B cell (primary cell): ENCODE results near the gene WBP2. TPM values are rescaled to one million over a fixed set of nuclear protein-coding genes. Genes with fewer than 3 reads are reported as not detected.

Experiments
- ATAC-seq: fragments of 200-7000 bp; cut with Tn5 transposase; one replicate; pipeline ENCODE4 v1.10.0; 2021; ENCODE audit warnings: low read depth, mild to moderate bottlenecking, moderate number of reproducible peaks, moderate library complexity
- CTCF ChIA-PET: fragments of 350-600 bp; sonication (Branson Sonifier 250); formaldehyde crosslinking; loops from one replicate; lab custom pipeline; 2021; ENCODE audit warnings: antibody characterized with exemption, inconsistent platforms; lab: Charles Lee
- POLR2A ChIA-PET: fragments of 350-600 bp; sonication (Branson Sonifier 250); formaldehyde crosslinking; loops from one replicate; lab custom pipeline; 2021; ENCODE audit warnings: antibody characterized with exemption; lab: Charles Lee
- DNase-seq: peaks from one replicate; pipeline ENCODE4 v3.0.0; 2013
- H2AFZ ChIP-seq: 2 replicates; pipeline ENCODE4 v1.6.1; 2012; ENCODE audit warnings: mild to moderate bottlenecking, low read depth, low read length; ENCODE audit not compliant: insufficient read depth, poor library complexity, severe bottlenecking
- H3K27ac ChIP-seq, 2 donors: 1 replicate in 1 of 2; 2 replicates in 1 of 2; pipeline ENCODE4 v1.5.1; 2012 to 2013; ENCODE audit warnings: low read length in 2 of 2, mild to moderate bottlenecking in 2 of 2, moderate library complexity in 1 of 2
- H3K27me3 ChIP-seq, 4 experiments: fragments of 200-600 bp in 1 of 4; sonication (generic) in 1 of 4; replicated peaks in 1 of 4; 1 replicate in 2 of 4; 2 replicates in 2 of 4; pipeline versions ENCODE4 v1.6.1 to v1.7.0; 2013 to 2016; ENCODE audit warnings: low read length in 3 of 4, mild to moderate bottlenecking in 2 of 4, mixed read lengths in 1 of 4, moderate library complexity in 1 of 4; ENCODE audit not compliant: insufficient read depth in 4 of 4, control insufficient read depth in 3 of 4; ENCODE audit errors: control extremely low read depth in 1 of 4
- H3K36me3 ChIP-seq, 2 experiments: replicated peaks in 1 of 2; 1 replicate in 1 of 2; 2 replicates in 1 of 2; pipeline versions ENCODE4 v1.6.1 to v1.7.1; 2013; ENCODE audit warnings: low read length in 1 of 2; ENCODE audit not compliant: insufficient read depth in 2 of 2, control insufficient read depth in 1 of 2; ENCODE audit errors: control extremely low read depth in 1 of 2, extremely low read depth in 1 of 2
- H3K4me1 ChIP-seq, 2 donors: fragments of 200-600 bp in 1 of 2; sonication (generic) in 1 of 2; 1 replicate in 1 of 2; 2 replicates in 1 of 2; pipeline versions ENCODE4 v1.5.1 to v1.6.1; 2013 to 2017; ENCODE audit warnings: low read length in 2 of 2; ENCODE audit not compliant: control insufficient read depth in 2 of 2, insufficient read depth in 2 of 2
- H3K4me2 ChIP-seq: replicated peaks from 2 replicates; pipeline ENCODE3; 2012; ENCODE audit warnings: mild to moderate bottlenecking, low read depth, low read length; ENCODE audit not compliant: poor library complexity, severe bottlenecking
- H3K4me3 ChIP-seq, 5 experiments: fragments of 200-600 bp in 1 of 5; sonication (generic) in 1 of 5; 1 replicate in 3 of 5; 2 replicates in 2 of 5; pipeline versions ENCODE4 v1.5.1 to v1.7.0; 2011 to 2016; ENCODE audit warnings: low read length in 4 of 5, mild to moderate bottlenecking in 4 of 5, low read depth in 2 of 5, control low read depth in 1 of 5, moderate library complexity in 1 of 5; ENCODE audit not compliant: insufficient read depth in 1 of 5; ENCODE audit errors: control extremely low read depth in 1 of 5, extremely low read depth in 1 of 5
- H3K79me2 ChIP-seq: fragments of 200-600 bp; sonication (generic); one replicate; pipeline ENCODE4 v1.6.0; 2016; ENCODE audit warnings: low read length; ENCODE audit not compliant: control insufficient read depth, insufficient read depth
- H3K9ac ChIP-seq: fragments of 200-600 bp; sonication (generic); 2 replicates; pipeline ENCODE4 v1.6.1; 2017; ENCODE audit warnings: mild to moderate bottlenecking, low read length, moderate library complexity
- H3K9me3 ChIP-seq, 3 donors: one replicate each; pipeline versions ENCODE4 v1.6.1 to v1.7.1; 2013; ENCODE audit warnings: low read length in 2 of 3; ENCODE audit not compliant: control insufficient read depth in 2 of 3, insufficient read depth in 1 of 3; ENCODE audit errors: control extremely low read depth in 1 of 3
- H4K20me1 ChIP-seq: 2 replicates; pipeline ENCODE4 v1.6.0; 2012; ENCODE audit warnings: mild to moderate bottlenecking, low read length; ENCODE audit not compliant: insufficient read depth, control insufficient read depth, poor library complexity, severe bottlenecking
- H3K27ac Mint-ChIP-seq: one replicate; pipeline ENCODE4 v1.8.0; 2021; ENCODE audit warnings: mixed read lengths
- H3K27me3 Mint-ChIP-seq: one replicate; pipeline ENCODE4 v1.8.0; 2021; ENCODE audit warnings: mixed read lengths
- H3K4me1 Mint-ChIP-seq: one replicate; pipeline ENCODE4 v1.8.0; 2021; ENCODE audit warnings: mixed read lengths
- H3K4me3 Mint-ChIP-seq: one replicate; pipeline ENCODE4 v1.8.0; 2021; ENCODE audit warnings: mixed read lengths
- H3K9me3 Mint-ChIP-seq: one replicate; pipeline ENCODE4 v1.8.0; 2022; ENCODE audit warnings: mixed read lengths; ENCODE audit not compliant: insufficient read depth
- EZH2 ChIP-seq: IDR thresholded peaks from 2 replicates; pipeline ENCODE4 v1.6.1; 2012; ENCODE audit warnings: borderline replicate concordance, low read depth, mild to moderate bottlenecking, moderate library complexity, low read length; ENCODE audit not compliant: insufficient read depth, poor library complexity, severe bottlenecking
- WGBS: methylation state at CpG from one replicate; pipeline ENCODE4 v1.1.5; 2013; ENCODE audit warnings: missing lambda C conversion rate; ENCODE audit not compliant: insufficient coverage; 5-methylcytosine and 5-hydroxymethylcytosine counted together
- intact Hi-C: fragments of 100-400 bp; cut with micrococcal nuclease; formaldehyde crosslinking; loops from one replicate; pipeline ENCODE4 v1.10.0; 2022
- polyA plus RNA-seq: library from polyadenylated mRNA; depleted of rRNA; stranded (reverse); fragments of >200 nt; gene quantifications from 2 replicates; pipeline ENCODE4 v1.2.3, GENCODE V29; 2012
- total RNA-seq, 2 donors: library from RNA; stranded (reverse); fragments of 120-200 nt in 1 of 2; gene quantifications; 1 replicate in 1 of 2; 2 replicates in 1 of 2; pipeline versions ENCODE4 v1.2.3 to v1.2.4, GENCODE V29; 2013 to 2022
- TF ChIP-seq, protein P1 (sequence below): fragments of 200-600 bp; IDR thresholded peaks from one replicate; pipeline ENCODE4 v1.8.0; 2022; ENCODE audit warnings: antibody characterized with exemption, mild to moderate bottlenecking

The WBP2 gene
- total and polyA plus RNA-seq, 2 donors (not counting 1 experiment from before 2014, with no cell fraction given) = 88.6 to 140 TPM

DNA sequence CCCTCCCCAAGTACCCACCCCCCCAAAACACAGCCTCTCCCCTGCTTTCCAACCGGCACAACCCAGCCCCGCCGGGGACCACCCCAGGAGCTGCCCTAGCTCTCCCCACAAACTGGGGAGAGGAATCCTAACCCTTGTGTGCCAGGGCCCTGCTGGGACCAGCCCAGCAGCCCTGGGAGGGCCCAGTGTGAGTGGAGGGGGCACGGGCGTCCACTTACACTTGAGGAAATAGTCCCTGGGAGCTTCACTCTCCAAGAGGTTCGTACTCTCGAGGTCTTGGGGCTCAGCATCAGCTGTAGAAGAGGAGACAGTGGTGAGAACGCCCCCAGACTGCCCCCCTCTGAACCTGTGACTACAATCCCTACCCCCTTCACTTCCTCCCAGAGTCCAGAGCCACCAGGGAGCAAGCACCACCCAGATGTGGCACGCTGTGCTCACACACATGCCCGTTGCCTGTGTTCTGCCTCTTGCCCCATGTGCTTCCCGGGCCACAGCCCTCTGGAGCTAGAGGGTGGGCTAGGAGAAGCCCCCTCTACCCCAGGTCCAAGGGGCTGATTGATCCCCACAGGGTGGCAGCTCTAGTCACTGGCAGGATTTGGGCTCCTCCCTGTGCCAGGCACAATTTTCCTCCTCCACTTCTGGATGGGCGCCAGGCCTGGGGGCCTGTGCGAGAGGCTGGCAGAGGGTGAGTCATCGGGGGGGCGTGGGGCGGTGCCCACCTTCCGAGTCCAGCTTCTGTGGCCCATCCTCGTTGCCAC is 20.2 kb upstream of the WBP2 start:
- POLR2A ChIA-PET = interaction anchor here (0.6 to 2.0 kb wide), 11 partner anchors 11 to 99 kb away, joined by 3 to 18 read pairs (median 5); partner anchors contain the start of genes TRIM65, UNC13D, UNK and WBP2
- DNase-seq = no peak

More for the DNA sequence above, 20.2 kb upstream of the WBP2 start:
- WGBS = 62% methylated on average over 15 of the region's 18 CpGs
- intact Hi-C loops = loop anchor here (5.0 kb wide), 1 partner anchor 33 kb away; the partner anchor contains the start of gene UNC13D
- Histone ChIP-seq H2AFZ (peak overlapping the region; percentile 94), H3K4me2 (peak overlapping the region; percentile 98), H3K27ac (peak overlapping the region; percentile 50 to 55), H3K9ac (peak overlapping the region; percentile 76), H3K27me3 (peaks cover 0 to 7% (median 1%) of the 10 kb centered on the region in 4 experiments), H3K79me2 (no peaks in the 10 kb centered on the region), H3K4me3 (peak overlapping the region in 2 of 5 experiments; percentile 49 to 69), H3K36me3 (no peaks in the 10 kb centered on the region), H4K20me1 (no peaks in the 10 kb centered on the region), H3K9me3 (no peaks in the 10 kb centered on the region), H3K4me1 (peaks cover 30 to 44% of the 10 kb centered on the region in 2 donors)
- ATAC-seq = no peak
- H3K4me3 Mint-ChIP-seq = peak overlapping the region; percentile 90
- H3K27ac Mint-ChIP-seq = peak overlapping the region; percentile 91
- H3K27me3 Mint-ChIP-seq = peaks cover 4% of the 10 kb centered on the region
- CTCF ChIA-PET = interaction anchor here (0.6 to 5.6 kb wide), 18 partner anchors 9 to 1240 kb away, joined by 3 to 52 read pairs (median 4); partner anchors contain the start of genes MRPL38, TRIM65 and WBP2
- TF ChIP-seq, protein P1, sequence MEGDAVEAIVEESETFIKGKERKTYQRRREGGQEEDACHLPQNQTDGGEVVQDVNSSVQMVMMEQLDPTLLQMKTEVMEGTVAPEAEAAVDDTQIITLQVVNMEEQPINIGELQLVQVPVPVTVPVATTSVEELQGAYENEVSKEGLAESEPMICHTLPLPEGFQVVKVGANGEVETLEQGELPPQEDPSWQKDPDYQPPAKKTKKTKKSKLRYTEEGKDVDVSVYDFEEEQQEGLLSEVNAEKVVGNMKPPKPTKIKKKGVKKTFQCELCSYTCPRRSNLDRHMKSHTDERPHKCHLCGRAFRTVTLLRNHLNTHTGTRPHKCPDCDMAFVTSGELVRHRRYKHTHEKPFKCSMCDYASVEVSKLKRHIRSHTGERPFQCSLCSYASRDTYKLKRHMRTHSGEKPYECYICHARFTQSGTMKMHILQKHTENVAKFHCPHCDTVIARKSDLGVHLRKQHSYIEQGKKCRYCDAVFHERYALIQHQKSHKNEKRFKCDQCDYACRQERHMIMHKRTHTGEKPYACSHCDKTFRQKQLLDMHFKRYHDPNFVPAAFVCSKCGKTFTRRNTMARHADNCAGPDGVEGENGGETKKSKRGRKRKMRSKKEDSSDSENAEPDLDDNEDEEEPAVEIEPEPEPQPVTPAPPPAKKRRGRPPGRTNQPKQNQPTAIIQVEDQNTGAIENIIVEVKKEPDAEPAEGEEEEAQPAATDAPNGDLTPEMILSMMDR = no peak
- TF ChIP-seq EZH2 = no peak
- no peaks in the 10 kb centered on the region for H3K9me3 Mint-ChIP-seq
- H3K4me1 Mint-ChIP-seq = peaks cover 35% of the 10 kb centered on the region
